H9 (cell line): ENCODE results near the gene VPREB1. TPM values are rescaled to one million over a fixed set of nuclear protein-coding genes. Genes with fewer than 3 reads are reported as not detected.

Source experiments
- DNase-seq: peaks from one replicate; pipeline ENCODE4 v3.0.0-alpha.2; 2017
- H2AFZ ChIP-seq: one replicate; pipeline ENCODE4 v1.6.1; 2013; ENCODE audit warnings: mild to moderate bottlenecking, low read length, control low read depth, moderate library complexity
- H2AK5ac ChIP-seq: 2 replicates; pipeline ENCODE4 v1.6.1; 2013; ENCODE audit warnings: low read length, control low read depth, mixed read lengths; ENCODE audit not compliant: insufficient read length
- H2BK120ac ChIP-seq: one replicate; pipeline ENCODE4 v1.6.1; 2013; ENCODE audit warnings: low read depth, mild to moderate bottlenecking, low read length, control low read depth, inconsistent platforms; ENCODE audit not compliant: poor library complexity, severe bottlenecking
- H2BK12ac ChIP-seq: 2 replicates; pipeline ENCODE4 v1.6.1; 2013; ENCODE audit warnings: low read length, control low read depth, mixed read lengths, low read depth; ENCODE audit not compliant: insufficient read length
- H2BK15ac ChIP-seq: 2 replicates; pipeline ENCODE4 v1.6.1; 2013; ENCODE audit warnings: low read depth, low read length, control low read depth
- H2BK20ac ChIP-seq: one replicate; pipeline ENCODE4 v1.6.1; 2013; ENCODE audit warnings: low read depth, mild to moderate bottlenecking, low read length, control low read depth, inconsistent platforms; ENCODE audit not compliant: poor library complexity, severe bottlenecking
- H2BK5ac ChIP-seq: 2 replicates; pipeline ENCODE4 v1.6.1; 2013; ENCODE audit warnings: low read length, control low read depth, mixed read lengths; ENCODE audit not compliant: insufficient read length
- H3K14ac ChIP-seq: 2 replicates; pipeline ENCODE4 v1.6.1; 2013; ENCODE audit warnings: low read length, control low read depth; ENCODE audit not compliant: insufficient read depth
- H3K18ac ChIP-seq: 2 replicates; pipeline ENCODE4 v1.6.1; 2013; ENCODE audit warnings: low read depth, mild to moderate bottlenecking, mixed read lengths, low read length, control low read depth; ENCODE audit not compliant: insufficient read length
- H3K23ac ChIP-seq: 2 replicates; pipeline ENCODE4 v1.6.1; 2013; ENCODE audit warnings: low read length, control low read depth, mixed read lengths, low read depth; ENCODE audit not compliant: insufficient read length
- H3K23me2 ChIP-seq: 2 replicates; pipeline ENCODE4 v1.6.1; 2013; ENCODE audit warnings: low read depth, mild to moderate bottlenecking, mixed read lengths, low read length, control low read depth; ENCODE audit not compliant: insufficient read length, poor library complexity, severe bottlenecking
- H3K27ac ChIP-seq: 2 replicates; pipeline ENCODE4 v1.5.1; 2013; ENCODE audit warnings: low read length, control low read depth, mixed read lengths, low read depth; ENCODE audit not compliant: insufficient read length
- H3K27me3 ChIP-seq: 2 replicates; pipeline ENCODE4 v1.6.1; 2013; ENCODE audit warnings: low read length, control low read depth, inconsistent platforms; ENCODE audit not compliant: insufficient read depth
- H3K4ac ChIP-seq: 2 replicates; pipeline ENCODE4 v1.6.1; 2013; ENCODE audit warnings: low read depth, mild to moderate bottlenecking, control low read depth, inconsistent platforms, low read length, moderate library complexity
- H3K4me1 ChIP-seq: 2 replicates; pipeline ENCODE4 v1.6.1; 2013; ENCODE audit warnings: low read length, control low read depth, inconsistent platforms; ENCODE audit not compliant: insufficient read depth
- H3K4me2 ChIP-seq: 2 replicates; pipeline ENCODE4 v1.6.1; 2013; ENCODE audit warnings: low read length, control low read depth, mixed read lengths; ENCODE audit not compliant: insufficient read length, insufficient read depth
- H3K56ac ChIP-seq: 2 replicates; pipeline ENCODE4 v1.6.1; 2013; ENCODE audit warnings: low read depth, mild to moderate bottlenecking, mixed read lengths, low read length, control low read depth; ENCODE audit not compliant: insufficient read length
- H3K79me1 ChIP-seq: 2 replicates; pipeline ENCODE4 v1.6.1; 2013; ENCODE audit warnings: low read depth, mild to moderate bottlenecking, moderate library complexity, low read length, control low read depth, inconsistent platforms; ENCODE audit not compliant: insufficient read depth, poor library complexity, severe bottlenecking
- H3K79me2 ChIP-seq: 2 replicates; pipeline ENCODE4 v1.6.1; 2013; ENCODE audit warnings: low read length, control low read depth, inconsistent platforms; ENCODE audit not compliant: insufficient read depth
- H3K9ac ChIP-seq: 2 replicates; pipeline ENCODE4 v1.6.1; 2013; ENCODE audit warnings: low read length, control low read depth, mixed read lengths; ENCODE audit not compliant: insufficient read length; ENCODE audit errors: extremely low read depth
- H3K9me3 ChIP-seq: one replicate; pipeline ENCODE4 v1.6.1; 2013; ENCODE audit warnings: low read depth, low read length, inconsistent platforms; ENCODE audit not compliant: control insufficient read depth
- H3T11ph ChIP-seq: one replicate; pipeline ENCODE4 v1.6.1; 2013; ENCODE audit warnings: mild to moderate bottlenecking, low read length, control low read depth, inconsistent platforms
- H4K20me1 ChIP-seq: one replicate; pipeline ENCODE4 v1.6.1; 2013; ENCODE audit not compliant: control insufficient read depth, insufficient read length, insufficient read depth
- H4K5ac ChIP-seq: 2 replicates; pipeline ENCODE4 v1.6.1; 2013; ENCODE audit warnings: low read depth, mild to moderate bottlenecking, mixed read lengths, low read length, control low read depth; ENCODE audit not compliant: insufficient read length
- H4K8ac ChIP-seq: replicated peaks from 2 replicates; pipeline ENCODE4 v1.6.1; 2013; ENCODE audit warnings: low read length, control low read depth, mixed read lengths, low read depth; ENCODE audit not compliant: insufficient read length
- H4K91ac ChIP-seq: 2 replicates; pipeline ENCODE4 v1.6.1; 2013; ENCODE audit warnings: low read depth, mild to moderate bottlenecking, moderate library complexity, mixed read lengths, low read length, control low read depth; ENCODE audit not compliant: insufficient read length
- H3K27ac Mint-ChIP-seq, 3 experiments: 2 replicates in 2 of 3; 3 replicates in 1 of 3; pipeline ENCODE4 v1.8.0; 2020 to 2021; ENCODE audit warnings: mixed read lengths in 3 of 3, mild to moderate bottlenecking in 1 of 3, moderate library complexity in 1 of 3
- H3K27me3 Mint-ChIP-seq: 2 replicates; pipeline ENCODE4 v1.8.0; 2021; ENCODE audit warnings: low read depth, mild to moderate bottlenecking, moderate library complexity, mixed read lengths
- H3K36me3 Mint-ChIP-seq, 3 experiments: 2 replicates in 2 of 3; 3 replicates in 1 of 3; pipeline ENCODE4 v1.8.0; 2020 to 2021; ENCODE audit warnings: low read depth in 3 of 3, mixed read lengths in 3 of 3; ENCODE audit not compliant: insufficient read depth in 1 of 3
- H3K4me1 Mint-ChIP-seq, 2 experiments: 2 replicates each; pipeline ENCODE4 v1.8.0; 2020; ENCODE audit warnings: mixed read lengths in 2 of 2
- H3K4me3 Mint-ChIP-seq, 2 experiments: 2 replicates in 1 of 2; 3 replicates in 1 of 2; pipeline ENCODE4 v1.8.0; 2020 to 2021; ENCODE audit warnings: mild to moderate bottlenecking in 2 of 2, mixed read lengths in 2 of 2, moderate library complexity in 1 of 2
- H3K9me3 Mint-ChIP-seq, 2 experiments: 2 replicates in 1 of 2; 3 replicates in 1 of 2; pipeline ENCODE4 v1.8.0; 2020; ENCODE audit warnings: mild to moderate bottlenecking in 2 of 2, mixed read lengths in 2 of 2, moderate library complexity in 1 of 2
- WGBS: extraction: QIAGEN DNeasy Blood & Tissue Kit; methylation state at CpG from one replicate; pipeline ENCODE4 v1.1.7; 2013; ENCODE audit warnings: missing lambda C conversion rate, low lambda C conversion rate, mixed read lengths; ENCODE audit not compliant: insufficient read length; ENCODE audit errors: extremely low coverage; 5-methylcytosine and 5-hydroxymethylcytosine counted together
- total RNA-seq: library from RNA; stranded (reverse); gene quantifications from 2 replicates; pipeline ENCODE4 v1.2.1, GENCODE V29; 2021
- TF ChIP-seq, protein P1 (sequence below): fragments of 200-600 bp; sonication (generic); conservative IDR thresholded peaks from 3 replicates; pipeline ENCODE4 v1.8.0; 2021; ENCODE audit warnings: antibody characterized with exemption, mild to moderate bottlenecking

VPREB1 gene
- total RNA-seq, 1 experiment from 2014 or later, result not detected

DNA sequence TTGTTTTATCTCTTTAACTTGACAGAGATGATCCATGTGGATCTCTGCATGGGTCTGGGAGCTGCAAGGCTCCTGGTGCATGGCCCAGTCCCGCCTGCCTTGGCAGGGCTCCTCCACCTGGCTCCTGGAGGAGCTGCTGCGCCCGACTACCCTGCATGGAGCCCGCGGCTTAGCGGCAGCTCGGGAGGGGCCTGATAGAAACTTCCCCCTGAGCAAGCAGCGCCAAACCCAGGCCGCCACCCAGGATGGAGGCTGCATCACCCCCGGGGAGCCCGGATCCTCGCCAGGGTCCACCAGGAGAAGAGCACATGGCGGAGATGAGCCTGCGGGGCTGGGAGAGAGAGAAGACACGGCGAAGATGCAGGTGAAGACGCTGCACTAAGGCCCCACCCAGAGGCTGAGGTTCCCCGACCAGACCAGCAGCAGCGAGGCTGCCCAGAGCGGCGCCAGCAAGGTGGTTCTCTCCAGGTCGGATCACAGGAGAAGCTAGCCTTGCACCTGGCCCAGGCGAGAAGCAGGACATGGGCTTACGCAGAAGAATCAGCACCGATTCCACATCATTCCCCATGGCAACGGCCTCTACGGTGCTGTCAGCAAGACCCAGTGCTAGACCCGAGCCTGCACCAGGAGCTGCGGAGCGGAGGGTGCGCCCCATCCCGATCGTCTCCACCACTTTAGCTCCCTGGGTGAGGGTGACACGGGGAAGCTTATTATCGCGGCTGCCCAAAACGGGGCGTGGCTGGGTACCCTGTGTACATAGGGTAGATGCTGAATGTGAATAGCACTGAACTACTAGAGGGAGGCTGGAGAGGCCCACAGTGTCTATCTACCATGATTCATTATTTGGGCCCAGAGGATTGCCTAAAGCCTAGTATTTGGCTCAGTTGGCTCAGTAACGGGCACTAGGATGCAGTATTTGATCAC lies 41.3 kb upstream of the VPREB1 start:
- H2AK5ac ChIP-seq, result no peak overlapping the region
- H3K27me3 ChIP-seq, result peaks cover 82% of the 10 kb centered on the region
- H3K4me3 Mint-ChIP-seq, result no peak overlapping the region
- WGBS, result no CpG with 5 or more reads among the region's 39 CpGs
- no peak overlapping the region for H2BK15ac ChIP-seq
- DNase-seq, result no peak
- no peak overlapping the region for H3K9ac ChIP-seq
- H3K27ac Mint-ChIP-seq, result no peak overlapping the region
- no peak overlapping the region for H2AFZ ChIP-seq
- no peak overlapping the region for H3K4ac ChIP-seq
- no peaks in the 10 kb centered on the region for H3K36me3 Mint-ChIP-seq
- no peaks in the 10 kb centered on the region for H3K79me1 ChIP-seq
- peaks cover 99% of the 10 kb centered on the region for H3K27me3 Mint-ChIP-seq
- peaks cover 3% of the 10 kb centered on the region in 2 experiments; a peak in 3 of 4 replicates for H3K4me1 Mint-ChIP-seq
- no peak overlapping the region for H3K18ac ChIP-seq
- H3K4me1 ChIP-seq, result no peaks in the 10 kb centered on the region
- no peak overlapping the region for H2BK5ac ChIP-seq
- no peaks in the 10 kb centered on the region for H3K9me3 ChIP-seq
- H3K79me2 ChIP-seq, result no peaks in the 10 kb centered on the region
- H2BK20ac ChIP-seq, result no peak overlapping the region
- H4K5ac ChIP-seq, result no peak overlapping the region
- no peak overlapping the region for H3K14ac ChIP-seq
- no peak overlapping the region for H3K27ac ChIP-seq
- H3K9me3 Mint-ChIP-seq, result no peaks in the 10 kb centered on the region; a peak in 1 of 5 replicates
- TF ChIP-seq, protein P1, sequence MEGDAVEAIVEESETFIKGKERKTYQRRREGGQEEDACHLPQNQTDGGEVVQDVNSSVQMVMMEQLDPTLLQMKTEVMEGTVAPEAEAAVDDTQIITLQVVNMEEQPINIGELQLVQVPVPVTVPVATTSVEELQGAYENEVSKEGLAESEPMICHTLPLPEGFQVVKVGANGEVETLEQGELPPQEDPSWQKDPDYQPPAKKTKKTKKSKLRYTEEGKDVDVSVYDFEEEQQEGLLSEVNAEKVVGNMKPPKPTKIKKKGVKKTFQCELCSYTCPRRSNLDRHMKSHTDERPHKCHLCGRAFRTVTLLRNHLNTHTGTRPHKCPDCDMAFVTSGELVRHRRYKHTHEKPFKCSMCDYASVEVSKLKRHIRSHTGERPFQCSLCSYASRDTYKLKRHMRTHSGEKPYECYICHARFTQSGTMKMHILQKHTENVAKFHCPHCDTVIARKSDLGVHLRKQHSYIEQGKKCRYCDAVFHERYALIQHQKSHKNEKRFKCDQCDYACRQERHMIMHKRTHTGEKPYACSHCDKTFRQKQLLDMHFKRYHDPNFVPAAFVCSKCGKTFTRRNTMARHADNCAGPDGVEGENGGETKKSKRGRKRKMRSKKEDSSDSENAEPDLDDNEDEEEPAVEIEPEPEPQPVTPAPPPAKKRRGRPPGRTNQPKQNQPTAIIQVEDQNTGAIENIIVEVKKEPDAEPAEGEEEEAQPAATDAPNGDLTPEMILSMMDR, result no peak
- no peak overlapping the region for H3K4me2 ChIP-seq
- no peak overlapping the region for H4K91ac ChIP-seq
- no peaks in the 10 kb centered on the region for H4K20me1 ChIP-seq
- H3K56ac ChIP-seq, result no peak overlapping the region
- H3K23ac ChIP-seq, result no peak overlapping the region
- no peaks in the 10 kb centered on the region for H3K23me2 ChIP-seq
- H2BK120ac ChIP-seq, result no peak overlapping the region
- no peak overlapping the region for H2BK12ac ChIP-seq
- no peak overlapping the region for H4K8ac ChIP-seq
- no peak overlapping the region for H3T11ph ChIP-seq
